Neural cell (in vitro differentiated cells): ENCODE measurements around the gene GLRA1. TPM values are rescaled to one million over a fixed set of nuclear protein-coding genes. Genes with fewer than 3 reads are reported as not detected.

Experiments used
- H2AFZ ChIP-seq: fragments of 200-600, 300-800 bp; sonication (generic), shearing (Covaris generic); 2 replicates; pipeline ENCODE4 v1.6.0; 2014; ENCODE audit warnings: low read depth, mild to moderate bottlenecking, antibody characterized with exemption, low read length, moderate library complexity
- H3F3A ChIP-seq: fragments of 200-600 bp; shearing (Covaris generic); 2 replicates; pipeline ENCODE4 v1.6.1; 2016; ENCODE audit warnings: mild to moderate bottlenecking, moderate library complexity, mixed read lengths, antibody characterized with exemption, low read length; ENCODE audit not compliant: insufficient read depth, poor library complexity, severe bottlenecking
- H3K27ac ChIP-seq: fragments of 200-600, 300-800 bp; sonication (generic), shearing (Covaris generic); 2 replicates; pipeline ENCODE4 v1.5.1; 2014; ENCODE audit warnings: mild to moderate bottlenecking, low read length, moderate library complexity
- H3K27me3 ChIP-seq: fragments of 300-800, 200-600 bp; sonication (generic), shearing (Covaris generic); 2 replicates; pipeline ENCODE4 v1.6.0; 2014; ENCODE audit warnings: mild to moderate bottlenecking, low read depth, low read length, moderate library complexity; ENCODE audit not compliant: insufficient read depth
- H3K36me3 ChIP-seq: fragments of 300-800, 200-600 bp; sonication (generic), shearing (Covaris generic); 2 replicates; pipeline ENCODE4 v1.5.1; 2014; ENCODE audit warnings: mild to moderate bottlenecking, antibody characterized with exemption, low read length, moderate library complexity; ENCODE audit not compliant: insufficient read depth
- H3K4me2 ChIP-seq: fragments of 300-800, 200-600 bp; sonication (generic), shearing (Covaris generic); 2 replicates; pipeline ENCODE4 v1.6.0; 2014; ENCODE audit warnings: mild to moderate bottlenecking, low read length
- H3K4me3 ChIP-seq: fragments of 300-800, 200-600 bp; sonication (generic), shearing (Covaris generic); 2 replicates; pipeline ENCODE4 v1.5.1; 2014; ENCODE audit warnings: mild to moderate bottlenecking, low read length, moderate library complexity
- H3K79me2 ChIP-seq: fragments of 200-600 bp; shearing (Covaris generic); replicated peaks from 2 replicates; pipeline ENCODE4 v1.6.0; 2014; ENCODE audit warnings: mild to moderate bottlenecking, low read length, moderate library complexity; ENCODE audit not compliant: insufficient read depth
- H3K9ac ChIP-seq: fragments of 300-800, 200-600 bp; sonication (generic), shearing (Covaris generic); 2 replicates; pipeline ENCODE4 v1.6.1; 2016; ENCODE audit warnings: mild to moderate bottlenecking, low read length, mixed read lengths
- H3K9me2 ChIP-seq: fragments of 200-600 bp; shearing (Covaris generic); 2 replicates; pipeline ENCODE4 v1.6.1; 2016; ENCODE audit warnings: mild to moderate bottlenecking, low read length, mixed read lengths; ENCODE audit not compliant: insufficient read depth
- H3K9me3 ChIP-seq: fragments of 200-600, 300-800 bp; sonication (generic), shearing (Covaris generic); 2 replicates; pipeline ENCODE4 v1.6.1; 2016; ENCODE audit warnings: mild to moderate bottlenecking, mixed run types, low read length, moderate library complexity, mixed read lengths
- H4K20me1 ChIP-seq: fragments of 200-600 bp; shearing (Covaris generic); 2 replicates; pipeline ENCODE4 v1.6.1; 2016; ENCODE audit warnings: mild to moderate bottlenecking, mixed run types; ENCODE audit not compliant: insufficient read depth
- EP300 ChIP-seq: fragments of 450-650 bp; conservative IDR thresholded peaks from 2 replicates; pipeline ENCODE4 v1.6.1; 2014; ENCODE audit warnings: antibody characterized with exemption, mild to moderate bottlenecking, moderate library complexity; ENCODE audit not compliant: poor library complexity, severe bottlenecking
- EZH2 ChIP-seq: fragments of 200-600, 300-800 bp; shearing (Covaris generic), sonication (generic); IDR thresholded peaks from 2 replicates; pipeline ENCODE4 v1.6.1; 2014; ENCODE audit warnings: antibody characterized with exemption, low read length, borderline replicate concordance, mild to moderate bottlenecking; ENCODE audit not compliant: insufficient read depth, poor library complexity, severe bottlenecking
- MXI1 ChIP-seq: fragments of 450-650 bp; conservative IDR thresholded peaks from 2 replicates; pipeline ENCODE4 v1.6.1; 2014; ENCODE audit warnings: antibody characterized with exemption, mild to moderate bottlenecking; ENCODE audit not compliant: poor library complexity, severe bottlenecking
- POLR2AphosphoS5 ChIP-seq: IDR thresholded peaks from 2 replicates; pipeline ENCODE4 v1.6.1; 2012
- RAD21 ChIP-seq: fragments of 450-650 bp; conservative IDR thresholded peaks from 2 replicates; pipeline ENCODE4 v1.6.1; 2014; ENCODE audit warnings: antibody characterized with exemption, mild to moderate bottlenecking, moderate library complexity
- SMC3 ChIP-seq: fragments of 450-650 bp; conservative IDR thresholded peaks from 2 replicates; pipeline ENCODE4 v1.6.1; 2014; ENCODE audit warnings: antibody characterized with exemption, mild to moderate bottlenecking, moderate library complexity; ENCODE audit not compliant: poor library complexity
- TAF1 ChIP-seq: IDR thresholded peaks from 2 replicates; pipeline ENCODE4 v1.6.1; 2012; ENCODE audit warnings: low read depth
- polyA plus RNA-seq: library from polyadenylated mRNA; depleted of rRNA; stranded (reverse); fragments of >200 nt; gene quantifications from 2 replicates; pipeline ENCODE4 v1.2.3, GENCODE V29; 2014
- TF ChIP-seq, protein P1 (sequence below): IDR thresholded peaks from 2 replicates; pipeline ENCODE4 v1.6.1; 2012; ENCODE audit warnings: borderline replicate concordance
- TF ChIP-seq, protein P2 (sequence below): fragments of 450-650 bp; IDR thresholded peaks from 2 replicates; pipeline ENCODE4 v1.5.1; 2014; ENCODE audit warnings: antibody characterized with exemption, mild to moderate bottlenecking, moderate library complexity; ENCODE audit not compliant: poor library complexity, severe bottlenecking

The GLRA1 gene
- polyA plus RNA-seq, 1 donor from 2014 or later, result not detected

- no peaks in the 10 kb centered on the region for H3K79me2 ChIP-seq
- H3K27me3 ChIP-seq, result no peaks in the 10 kb centered on the region
- no peak overlapping the region for H2AFZ ChIP-seq
- H4K20me1 ChIP-seq, result no peaks in the 10 kb centered on the region
- no peak overlapping the region for H3K27ac ChIP-seq
- TF ChIP-seq MXI1 (no peak), TAF1 (no peak), EZH2 (no peak), POLR2AphosphoS5 (no peak), RAD21 (no peak), SMC3 (no peak), EP300 (no peak)
- TF ChIP-seq, protein P1, sequence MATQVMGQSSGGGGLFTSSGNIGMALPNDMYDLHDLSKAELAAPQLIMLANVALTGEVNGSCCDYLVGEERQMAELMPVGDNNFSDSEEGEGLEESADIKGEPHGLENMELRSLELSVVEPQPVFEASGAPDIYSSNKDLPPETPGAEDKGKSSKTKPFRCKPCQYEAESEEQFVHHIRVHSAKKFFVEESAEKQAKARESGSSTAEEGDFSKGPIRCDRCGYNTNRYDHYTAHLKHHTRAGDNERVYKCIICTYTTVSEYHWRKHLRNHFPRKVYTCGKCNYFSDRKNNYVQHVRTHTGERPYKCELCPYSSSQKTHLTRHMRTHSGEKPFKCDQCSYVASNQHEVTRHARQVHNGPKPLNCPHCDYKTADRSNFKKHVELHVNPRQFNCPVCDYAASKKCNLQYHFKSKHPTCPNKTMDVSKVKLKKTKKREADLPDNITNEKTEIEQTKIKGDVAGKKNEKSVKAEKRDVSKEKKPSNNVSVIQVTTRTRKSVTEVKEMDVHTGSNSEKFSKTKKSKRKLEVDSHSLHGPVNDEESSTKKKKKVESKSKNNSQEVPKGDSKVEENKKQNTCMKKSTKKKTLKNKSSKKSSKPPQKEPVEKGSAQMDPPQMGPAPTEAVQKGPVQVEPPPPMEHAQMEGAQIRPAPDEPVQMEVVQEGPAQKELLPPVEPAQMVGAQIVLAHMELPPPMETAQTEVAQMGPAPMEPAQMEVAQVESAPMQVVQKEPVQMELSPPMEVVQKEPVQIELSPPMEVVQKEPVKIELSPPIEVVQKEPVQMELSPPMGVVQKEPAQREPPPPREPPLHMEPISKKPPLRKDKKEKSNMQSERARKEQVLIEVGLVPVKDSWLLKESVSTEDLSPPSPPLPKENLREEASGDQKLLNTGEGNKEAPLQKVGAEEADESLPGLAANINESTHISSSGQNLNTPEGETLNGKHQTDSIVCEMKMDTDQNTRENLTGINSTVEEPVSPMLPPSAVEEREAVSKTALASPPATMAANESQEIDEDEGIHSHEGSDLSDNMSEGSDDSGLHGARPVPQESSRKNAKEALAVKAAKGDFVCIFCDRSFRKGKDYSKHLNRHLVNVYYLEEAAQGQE, result no peak
- TF ChIP-seq, protein P2, sequence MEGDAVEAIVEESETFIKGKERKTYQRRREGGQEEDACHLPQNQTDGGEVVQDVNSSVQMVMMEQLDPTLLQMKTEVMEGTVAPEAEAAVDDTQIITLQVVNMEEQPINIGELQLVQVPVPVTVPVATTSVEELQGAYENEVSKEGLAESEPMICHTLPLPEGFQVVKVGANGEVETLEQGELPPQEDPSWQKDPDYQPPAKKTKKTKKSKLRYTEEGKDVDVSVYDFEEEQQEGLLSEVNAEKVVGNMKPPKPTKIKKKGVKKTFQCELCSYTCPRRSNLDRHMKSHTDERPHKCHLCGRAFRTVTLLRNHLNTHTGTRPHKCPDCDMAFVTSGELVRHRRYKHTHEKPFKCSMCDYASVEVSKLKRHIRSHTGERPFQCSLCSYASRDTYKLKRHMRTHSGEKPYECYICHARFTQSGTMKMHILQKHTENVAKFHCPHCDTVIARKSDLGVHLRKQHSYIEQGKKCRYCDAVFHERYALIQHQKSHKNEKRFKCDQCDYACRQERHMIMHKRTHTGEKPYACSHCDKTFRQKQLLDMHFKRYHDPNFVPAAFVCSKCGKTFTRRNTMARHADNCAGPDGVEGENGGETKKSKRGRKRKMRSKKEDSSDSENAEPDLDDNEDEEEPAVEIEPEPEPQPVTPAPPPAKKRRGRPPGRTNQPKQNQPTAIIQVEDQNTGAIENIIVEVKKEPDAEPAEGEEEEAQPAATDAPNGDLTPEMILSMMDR, result no peak
- no peaks in the 10 kb centered on the region for H3F3A ChIP-seq
- H3K36me3 ChIP-seq, result no peaks in the 10 kb centered on the region
- H3K4me2 ChIP-seq, result no peak overlapping the region
- H3K9ac ChIP-seq, result no peak overlapping the region
- no peaks in the 10 kb centered on the region for H3K9me3 ChIP-seq
- H3K4me3 ChIP-seq, result no peak overlapping the region
- H3K9me2 ChIP-seq, result no peaks in the 10 kb centered on the region
Observed at GRCh38 chr5:151953833-151954232, 29.2 kb upstream of the GLRA1 start.

DNA sequence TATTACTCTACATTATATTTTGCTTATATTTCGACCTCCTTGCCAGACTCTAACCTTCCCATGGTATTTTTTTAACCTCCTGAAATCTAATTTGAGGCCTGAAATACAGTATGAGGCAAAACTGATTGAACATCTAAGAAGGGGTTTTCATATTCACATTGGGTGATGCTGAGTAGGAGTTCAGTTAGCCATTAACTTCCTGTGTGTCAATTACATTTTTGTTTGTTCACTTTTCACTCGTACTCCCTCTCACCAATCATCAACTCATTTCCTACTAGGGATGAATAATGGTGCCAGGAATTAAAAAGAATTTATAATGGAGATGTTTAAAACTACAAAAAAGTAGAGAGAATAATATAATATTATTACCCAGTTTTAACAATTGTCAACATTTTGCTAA is 27.6 kb upstream of the GLRA1 start:
- no peaks in the 10 kb centered on the region for H3K79me2 ChIP-seq
- H3F3A ChIP-seq, result no peaks in the 10 kb centered on the region
- H3K4me3 ChIP-seq, result no peak overlapping the region
- no peak overlapping the region for H2AFZ ChIP-seq
- H3K27ac ChIP-seq, result no peak overlapping the region
- H3K9me2 ChIP-seq, result no peaks in the 10 kb centered on the region
- H3K36me3 ChIP-seq, result no peaks in the 10 kb centered on the region
- TF ChIP-seq TAF1, result no peak
- TF ChIP-seq EP300, result no peak
- no peak for TF ChIP-seq POLR2AphosphoS5
- no peak for TF ChIP-seq SMC3
- no peak for TF ChIP-seq EZH2
- no peak for TF ChIP-seq MXI1
- TF ChIP-seq RAD21, result no peak
- TF ChIP-seq, protein P1, result no peak
- TF ChIP-seq, protein P2, result no peak
- H3K9ac ChIP-seq, result no peak overlapping the region
- no peaks in the 10 kb centered on the region for H4K20me1 ChIP-seq
- no peak overlapping the region for H3K4me2 ChIP-seq
- no peaks in the 10 kb centered on the region for H3K27me3 ChIP-seq
- no peaks in the 10 kb centered on the region for H3K9me3 ChIP-seq
